Gastroesophageal sphincter (tissue), 3 donors: ENCODE data around the gene MYL12B.

ENCODE experiments used
- POLR2A ChIP-seq, 2 donors: fragments of 450-650 bp; IDR thresholded peaks; one replicate each; pipeline ENCODE4 v1.6.1; 2017; ENCODE audit warnings: antibody characterized with exemption in 2 of 2, mild to moderate bottlenecking in 2 of 2, moderate library complexity in 1 of 2
- TF ChIP-seq, protein P1 (sequence below), 4 experiments: fragments of 200-600 bp in 2 of 4; fragments of 450-650 bp in 2 of 4; sonication (generic) in 1 of 4; IDR thresholded peaks; one replicate each; pipeline ENCODE4 v1.5.1; 2017 to 2019; ENCODE audit warnings: antibody characterized with exemption in 4 of 4, mild to moderate bottlenecking in 2 of 4, moderate library complexity in 2 of 4

GRCh38 chr18:3224223-3224622, 37.7 kb upstream of the MYL12B start:
- TF ChIP-seq, protein P1, sequence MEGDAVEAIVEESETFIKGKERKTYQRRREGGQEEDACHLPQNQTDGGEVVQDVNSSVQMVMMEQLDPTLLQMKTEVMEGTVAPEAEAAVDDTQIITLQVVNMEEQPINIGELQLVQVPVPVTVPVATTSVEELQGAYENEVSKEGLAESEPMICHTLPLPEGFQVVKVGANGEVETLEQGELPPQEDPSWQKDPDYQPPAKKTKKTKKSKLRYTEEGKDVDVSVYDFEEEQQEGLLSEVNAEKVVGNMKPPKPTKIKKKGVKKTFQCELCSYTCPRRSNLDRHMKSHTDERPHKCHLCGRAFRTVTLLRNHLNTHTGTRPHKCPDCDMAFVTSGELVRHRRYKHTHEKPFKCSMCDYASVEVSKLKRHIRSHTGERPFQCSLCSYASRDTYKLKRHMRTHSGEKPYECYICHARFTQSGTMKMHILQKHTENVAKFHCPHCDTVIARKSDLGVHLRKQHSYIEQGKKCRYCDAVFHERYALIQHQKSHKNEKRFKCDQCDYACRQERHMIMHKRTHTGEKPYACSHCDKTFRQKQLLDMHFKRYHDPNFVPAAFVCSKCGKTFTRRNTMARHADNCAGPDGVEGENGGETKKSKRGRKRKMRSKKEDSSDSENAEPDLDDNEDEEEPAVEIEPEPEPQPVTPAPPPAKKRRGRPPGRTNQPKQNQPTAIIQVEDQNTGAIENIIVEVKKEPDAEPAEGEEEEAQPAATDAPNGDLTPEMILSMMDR (IDR thresholded peaks at IDR 0.05), result no peak
- TF ChIP-seq POLR2A (IDR thresholded peaks at IDR 0.05), result no peak
